GM18867 (cell line): ENCODE results near the gene ZBTB7C.

Source experiments
- ATAC-seq: cut with Tn5 transposase; IDR thresholded peaks from one replicate; pipeline ENCODE4 v1.9.1; 2021; ENCODE audit warnings: mild to moderate bottlenecking, moderate library complexity; ENCODE audit not compliant: unreplicated experiment

Gene ZBTB7C

GRCh38 chr18:48131042-48131441, 278.1 kb downstream of the ZBTB7C start:
- no peak for ATAC-seq

- ATAC-seq: no peak
Measured at GRCh38 chr18:48129621-48130082, 279.5 kb downstream of the ZBTB7C start.

- no peak for ATAC-seq
Measured at GRCh38 chr18:48127606-48128005, 281.6 kb downstream of the ZBTB7C start.

GRCh38 chr18:48126240-48126639, 282.9 kb downstream of the ZBTB7C start:
- ATAC-seq: no peak

GRCh38 chr18:48125724-48126123, 283.5 kb downstream of the ZBTB7C start:
- ATAC-seq: no peak

GRCh38 chr18:48124857-48125626, 284.1 kb downstream of the ZBTB7C start:
- ATAC-seq: peak; percentile 64

- no peak for ATAC-seq
Measured at GRCh38 chr18:48123941-48124340, 285.2 kb downstream of the ZBTB7C start.

GRCh38 chr18:48123324-48123723, 285.9 kb downstream of the ZBTB7C start:
- no peak for ATAC-seq

GRCh38 chr18:48122816-48123215, 286.4 kb downstream of the ZBTB7C start:
- no peak for ATAC-seq

- ATAC-seq: no peak
Measured at GRCh38 chr18:48122376-48122775, 286.8 kb downstream of the ZBTB7C start.

GRCh38 chr18:48121752-48122151, 287.4 kb downstream of the ZBTB7C start:
- ATAC-seq: no peak

GRCh38 chr18:48119204-48119603, 290.0 kb downstream of the ZBTB7C start:
- no peak for ATAC-seq

GRCh38 chr18:48116873-48117630, 292.1 kb downstream of the ZBTB7C start:
- ATAC-seq: no peak

GRCh38 chr18:48116017-48116416, 293.2 kb downstream of the ZBTB7C start:
- ATAC-seq: no peak

GRCh38 chr18:48113691-48114090, 295.5 kb downstream of the ZBTB7C start:
- ATAC-seq: no peak

GRCh38 chr18:48111587-48111986, 297.6 kb downstream of the ZBTB7C start:
- no peak for ATAC-seq

GRCh38 chr18:48110797-48111196, 298.4 kb downstream of the ZBTB7C start:
- ATAC-seq: no peak

GRCh38 chr18:48109961-48110493, 299.2 kb downstream of the ZBTB7C start:
- no peak for ATAC-seq

- ATAC-seq: no peak
Measured at GRCh38 chr18:48108136-48108535, 301.0 kb downstream of the ZBTB7C start.

GRCh38 chr18:48106976-48107781, 302.0 kb downstream of the ZBTB7C start:
- no peak for ATAC-seq

GRCh38 chr18:48106498-48106897, 302.7 kb downstream of the ZBTB7C start:
- no peak for ATAC-seq
